BE2C (cell line): ENCODE data around the gene AGAP1.

ENCODE experiments used
- DNase-seq: peaks from one replicate; pipeline ENCODE4 v3.0.0-alpha.2; 2020
- H3K27me3 ChIP-seq: fragments of 250-450 bp; sonication (Bioruptor Pico); 2 replicates; pipeline ENCODE4 v1.5.1; 2020; ENCODE audit warnings: mild to moderate bottlenecking
- H3K36me3 ChIP-seq: fragments of 250-450 bp; sonication (Bioruptor Pico); 2 replicates; pipeline ENCODE4 v1.5.1; 2020; ENCODE audit warnings: mild to moderate bottlenecking
- H3K4me1 ChIP-seq: fragments of 250-450 bp; sonication (Bioruptor Pico); 2 replicates; pipeline ENCODE4 v1.5.1; 2020
- H3K4me3 ChIP-seq: 2 replicates; pipeline ENCODE4 v1.5.1; 2011; ENCODE audit warnings: low read depth, low read length
- H3K9me3 ChIP-seq: fragments of 250-450 bp; sonication (Bioruptor Pico); 2 replicates; pipeline ENCODE4 v1.5.1; 2020
- TF ChIP-seq, protein P1 (sequence below): IDR thresholded peaks from 2 replicates; pipeline ENCODE4 v1.5.1; 2012; ENCODE audit warnings: mild to moderate bottlenecking, low read depth, low read length

Gene AGAP1

DNA sequence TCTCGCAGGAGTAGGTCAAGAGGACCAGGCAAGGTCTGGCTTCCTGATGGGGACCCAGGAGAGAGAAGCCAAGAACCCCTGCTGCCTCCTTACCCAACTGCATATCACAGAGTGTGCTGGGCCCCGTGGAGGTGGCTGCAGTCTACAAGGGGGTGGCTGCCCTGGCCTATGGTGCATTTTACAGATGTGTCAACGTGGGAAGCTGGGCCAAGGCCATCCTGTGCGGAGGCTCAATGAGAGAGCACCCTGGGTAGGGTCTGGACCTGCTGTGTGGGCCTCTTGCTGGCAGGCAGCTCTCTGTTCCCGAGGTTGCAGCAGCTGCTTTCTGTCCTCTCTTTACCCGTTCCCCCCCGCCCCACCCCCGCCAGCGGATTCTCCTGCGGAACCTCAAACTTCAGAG lies 612.9 kb downstream of the AGAP1 start:
- H3K27me3 ChIP-seq = no peaks in the 10 kb centered on the region
- H3K4me3 ChIP-seq = no peak overlapping the region
- no peaks in the 10 kb centered on the region for H3K4me1 ChIP-seq
- TF ChIP-seq, protein P1, sequence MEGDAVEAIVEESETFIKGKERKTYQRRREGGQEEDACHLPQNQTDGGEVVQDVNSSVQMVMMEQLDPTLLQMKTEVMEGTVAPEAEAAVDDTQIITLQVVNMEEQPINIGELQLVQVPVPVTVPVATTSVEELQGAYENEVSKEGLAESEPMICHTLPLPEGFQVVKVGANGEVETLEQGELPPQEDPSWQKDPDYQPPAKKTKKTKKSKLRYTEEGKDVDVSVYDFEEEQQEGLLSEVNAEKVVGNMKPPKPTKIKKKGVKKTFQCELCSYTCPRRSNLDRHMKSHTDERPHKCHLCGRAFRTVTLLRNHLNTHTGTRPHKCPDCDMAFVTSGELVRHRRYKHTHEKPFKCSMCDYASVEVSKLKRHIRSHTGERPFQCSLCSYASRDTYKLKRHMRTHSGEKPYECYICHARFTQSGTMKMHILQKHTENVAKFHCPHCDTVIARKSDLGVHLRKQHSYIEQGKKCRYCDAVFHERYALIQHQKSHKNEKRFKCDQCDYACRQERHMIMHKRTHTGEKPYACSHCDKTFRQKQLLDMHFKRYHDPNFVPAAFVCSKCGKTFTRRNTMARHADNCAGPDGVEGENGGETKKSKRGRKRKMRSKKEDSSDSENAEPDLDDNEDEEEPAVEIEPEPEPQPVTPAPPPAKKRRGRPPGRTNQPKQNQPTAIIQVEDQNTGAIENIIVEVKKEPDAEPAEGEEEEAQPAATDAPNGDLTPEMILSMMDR = no peak
- H3K36me3 ChIP-seq = no peaks in the 10 kb centered on the region
- no peak for DNase-seq
- H3K9me3 ChIP-seq = no peaks in the 10 kb centered on the region

DNA sequence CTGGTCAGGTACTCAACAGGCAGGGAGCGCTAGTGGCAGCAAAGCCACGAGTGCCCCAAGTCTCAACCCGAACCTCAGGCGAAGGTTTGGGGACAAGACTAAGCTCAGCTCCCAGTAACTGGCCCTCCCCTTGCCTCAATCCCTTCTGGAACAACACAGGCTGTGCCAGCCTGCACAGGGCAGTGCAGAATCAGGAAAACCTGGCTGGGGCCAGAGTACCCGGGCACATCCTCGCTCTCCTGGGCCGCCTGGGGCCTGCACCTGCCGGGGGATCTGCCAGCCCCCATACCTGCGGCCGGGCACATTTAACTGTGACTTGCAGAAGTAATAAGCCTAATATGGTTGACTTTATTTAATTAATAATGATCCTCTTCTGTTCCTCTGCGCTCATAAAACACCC lies 613.7 kb downstream of the AGAP1 start:
- no peaks in the 10 kb centered on the region for H3K27me3 ChIP-seq
- no peaks in the 10 kb centered on the region for H3K36me3 ChIP-seq
- no peaks in the 10 kb centered on the region for H3K4me1 ChIP-seq
- DNase-seq = no peak
- H3K9me3 ChIP-seq = no peaks in the 10 kb centered on the region
- H3K4me3 ChIP-seq = no peak overlapping the region
- TF ChIP-seq, protein P1 = no peak

DNA sequence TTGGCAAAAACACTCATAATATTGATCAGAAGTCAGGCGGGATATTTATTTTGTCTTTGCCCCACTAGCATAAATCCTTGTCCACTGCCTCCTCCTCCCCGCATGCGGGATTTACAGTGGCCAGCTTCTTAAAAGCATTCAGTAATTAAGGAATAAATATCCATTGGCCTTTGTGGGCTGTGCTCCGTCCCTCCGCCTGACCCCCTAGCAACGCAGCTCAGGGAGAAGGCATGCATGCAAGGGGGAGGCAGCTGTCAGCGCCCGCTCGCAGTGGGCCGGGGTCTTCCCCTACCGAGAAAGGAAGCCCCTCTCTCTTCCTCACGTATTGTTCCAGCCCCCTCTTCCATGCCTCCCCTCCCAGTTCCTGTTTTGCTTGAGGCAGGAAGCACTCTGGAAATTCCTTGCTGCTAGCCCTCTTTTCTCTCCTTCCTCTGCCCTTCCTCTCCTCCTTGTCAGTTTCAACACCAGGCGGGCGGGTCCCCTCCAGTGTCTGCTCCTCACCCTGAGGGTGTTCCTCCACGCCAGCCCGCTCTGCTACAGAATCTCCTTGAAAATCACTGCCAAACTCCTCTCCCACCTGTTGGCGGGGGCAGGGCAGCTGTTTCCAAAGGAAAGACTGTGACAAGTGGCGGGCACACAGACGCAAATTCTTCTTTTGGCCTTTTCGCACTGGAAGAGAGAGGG lies 614.2 kb downstream of the AGAP1 start:
- DNase-seq = no peak
- Histone ChIP-seq H3K9me3 (no peaks in the 10 kb centered on the region), H3K27me3 (no peaks in the 10 kb centered on the region), H3K4me1 (no peaks in the 10 kb centered on the region), H3K36me3 (no peaks in the 10 kb centered on the region), H3K4me3 (no peak overlapping the region)
- TF ChIP-seq, protein P1 = no peak

DNA sequence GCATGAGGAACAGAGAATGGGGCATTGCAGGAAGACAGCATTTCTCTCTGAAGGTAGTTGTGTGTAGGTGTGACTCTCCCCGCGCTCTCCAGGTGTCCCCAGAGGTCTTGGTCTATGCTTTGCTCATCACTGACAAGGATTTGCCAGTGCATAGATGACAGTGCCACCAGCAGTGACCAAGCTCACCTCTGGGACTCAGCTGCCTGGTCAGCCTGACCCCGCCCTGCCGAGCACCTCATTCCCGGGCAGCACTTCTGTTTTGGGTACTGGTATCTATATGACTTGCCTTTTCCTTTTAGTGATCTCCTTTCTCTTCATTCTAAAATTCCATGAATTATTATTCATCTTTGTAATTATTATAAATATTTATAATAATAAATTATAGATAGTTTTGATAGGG lies 615.2 kb downstream of the AGAP1 start:
- Histone ChIP-seq H3K9me3 (no peaks in the 10 kb centered on the region), H3K4me3 (no peak overlapping the region), H3K27me3 (no peaks in the 10 kb centered on the region), H3K36me3 (no peaks in the 10 kb centered on the region), H3K4me1 (no peaks in the 10 kb centered on the region)
- DNase-seq = no peak
- TF ChIP-seq, protein P1 = no peak

DNA sequence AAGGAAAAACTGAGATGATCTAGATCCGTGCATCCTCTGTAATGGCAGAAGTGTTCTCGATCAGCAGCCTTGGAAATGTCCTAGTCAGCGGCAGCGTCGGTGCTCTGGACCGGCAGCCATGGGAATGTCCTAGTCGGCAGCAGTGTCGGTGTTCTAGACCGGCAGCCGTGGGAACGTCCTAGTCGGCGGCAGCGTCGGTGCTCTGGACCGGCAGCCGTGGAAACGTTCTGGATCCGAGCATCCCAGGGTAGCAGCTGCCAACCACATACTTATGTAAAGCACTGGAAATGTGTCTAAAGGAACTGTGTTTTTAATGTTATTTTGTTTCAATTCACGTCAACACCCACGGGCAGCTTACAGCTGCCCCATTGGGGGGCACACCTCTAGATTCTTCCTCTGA lies 615.6 kb downstream of the AGAP1 start:
- Histone ChIP-seq H3K36me3 (no peaks in the 10 kb centered on the region), H3K9me3 (no peaks in the 10 kb centered on the region), H3K4me1 (no peaks in the 10 kb centered on the region), H3K27me3 (no peaks in the 10 kb centered on the region), H3K4me3 (no peak overlapping the region)
- TF ChIP-seq, protein P1 = no peak
- DNase-seq = no peak

DNA sequence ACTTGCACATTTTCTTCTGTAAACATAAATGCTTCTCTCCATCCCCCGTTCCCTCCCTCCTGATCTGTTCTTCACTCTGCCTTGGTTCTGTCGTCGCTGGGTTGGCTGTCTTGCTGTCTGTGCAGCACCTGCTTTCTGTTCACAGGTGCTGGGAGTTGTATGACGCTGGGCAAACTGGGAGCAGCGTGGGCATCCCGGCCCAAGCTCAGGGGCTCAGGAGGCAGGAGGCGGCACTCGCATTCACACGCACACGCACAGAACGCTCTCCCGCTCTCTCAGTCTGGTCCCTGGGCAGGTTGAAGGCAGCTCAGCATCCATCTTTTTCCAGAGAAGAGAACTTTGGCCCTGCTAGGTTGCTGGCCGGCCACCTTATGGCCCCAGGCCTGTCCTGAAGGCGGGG lies 618.6 kb downstream of the AGAP1 start:
- Histone ChIP-seq H3K4me1 (no peaks in the 10 kb centered on the region), H3K36me3 (no peaks in the 10 kb centered on the region), H3K27me3 (no peaks in the 10 kb centered on the region), H3K4me3 (no peak overlapping the region), H3K9me3 (no peaks in the 10 kb centered on the region)
- TF ChIP-seq, protein P1 = no peak
- no peak for DNase-seq
